Testis (tissue), 3 donors: Measurements from ENCODE around the gene RSKR. TPM values are rescaled to one million over a fixed set of nuclear protein-coding genes. Genes with fewer than 3 reads are reported as not detected.
A peak's percentile ranks its signal among the peaks of the same experiment; 100 is the strongest.

Experiments used
- DNase-seq: peaks from one replicate; pipeline ENCODE4 v3.0.0-alpha.2; 2019
- H3K27ac ChIP-seq, 2 donors: fragments of 200-600 bp; sonication (generic); one replicate each; pipeline ENCODE4 v1.5.1; 2019
- H3K27me3 ChIP-seq: fragments of 200-600 bp; sonication (generic); one replicate; pipeline ENCODE4 v1.5.1; 2019
- H3K36me3 ChIP-seq: fragments of 200-600 bp; sonication (generic); one replicate; pipeline ENCODE4 v1.5.1; 2017; ENCODE audit warnings: low read depth; ENCODE audit errors: missing control alignments
- H3K4me1 ChIP-seq: fragments of 200-600 bp; sonication (generic); one replicate; pipeline ENCODE4 v1.5.1; 2019
- H3K4me3 ChIP-seq, 2 donors: fragments of 200-600 bp; sonication (generic); one replicate each; pipeline ENCODE4 v1.5.1; 2017 to 2019
- H3K9me3 ChIP-seq: fragments of 200-600 bp; sonication (generic); one replicate; pipeline ENCODE4 v1.5.1; 2017
- POLR2A ChIP-seq: fragments of 450-650 bp; IDR thresholded peaks from one replicate; pipeline ENCODE4 v1.6.1; 2017; ENCODE audit warnings: antibody characterized with exemption, mild to moderate bottlenecking, moderate library complexity
- WGBS, 2 donors: methylation state at CpG; one replicate each; pipeline ENCODE4 v1.1.5; 2018; 5-methylcytosine and 5-hydroxymethylcytosine counted together
- intact Hi-C: fragments of 100-400 bp; cut with DNase I; formaldehyde crosslinking; loops from one replicate; pipeline ENCODE4 v1.15.1; 2023; ENCODE audit warnings: low total_unique reads
- polyA plus RNA-seq: library from polyadenylated mRNA; stranded (reverse); fragments of 350-450 nt; fragmentation: Illumina TruSeq; extraction: RNeasy Lipid Tissue Mini Kit (QIAGEN cat#74804); gene quantifications from one replicate; pipeline ENCODE4 v1.2.3, GENCODE V29; 2014; ENCODE audit warnings: low read depth, low replicate concordance; ENCODE audit not compliant: insufficient read depth
- total RNA-seq, 2 donors: library from RNA; depleted of rRNA; stranded (reverse); fragments of >200 nt; gene quantifications; one replicate each; pipeline ENCODE4 v1.2.3, GENCODE V29; 2016
- TF ChIP-seq, protein P1 (sequence below), 3 experiments: fragments of 450-650 bp in 2 of 3; fragments of 200-600 bp in 1 of 3; sonication (generic) in 1 of 3; IDR thresholded peaks; one replicate each; pipeline ENCODE4 v1.5.1; 2016 to 2019; ENCODE audit warnings: antibody characterized with exemption in 3 of 3, mild to moderate bottlenecking in 2 of 3, moderate library complexity in 1 of 3

RSKR gene
- total and polyA plus RNA-seq, 3 donors from 2014 or later = 18.1 to 41.7 (median 38.0) TPM

DNA sequence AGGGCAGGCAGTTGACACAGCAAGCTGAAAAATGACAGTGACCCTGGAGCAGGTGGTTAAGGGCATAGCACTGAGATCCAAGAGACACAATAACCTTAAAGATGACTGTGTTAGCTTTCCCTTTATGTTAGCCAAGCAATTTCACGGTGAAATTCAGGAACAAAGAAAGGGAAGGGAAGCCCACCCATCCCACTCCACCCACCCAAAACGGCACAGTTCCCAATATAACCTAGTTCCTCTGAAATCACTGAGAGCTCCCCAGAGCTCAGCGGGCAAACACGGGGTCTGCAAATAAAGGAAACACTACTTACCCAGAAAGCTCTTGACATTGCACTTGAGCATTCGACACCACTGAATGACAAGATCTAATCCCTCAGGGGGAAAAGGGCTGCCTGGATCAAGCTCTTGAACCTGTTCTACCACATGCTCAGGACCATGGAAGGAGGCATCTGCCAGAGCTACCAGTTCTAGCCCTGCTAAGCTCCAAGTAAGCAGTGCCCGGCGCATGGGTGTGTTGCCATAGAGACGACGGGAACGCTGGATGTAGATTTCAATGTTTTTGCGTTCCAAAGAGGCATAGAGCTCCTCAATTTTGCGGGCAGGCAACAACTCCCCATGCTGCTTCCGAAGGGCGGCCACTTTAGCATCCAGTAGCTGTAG lies 20.4 kb upstream of the RSKR start:
- no peak for DNase-seq
- H3K36me3 ChIP-seq = no peaks in the 10 kb centered on the region
- no peaks in the 10 kb centered on the region for H3K9me3 ChIP-seq
- TF ChIP-seq, protein P1, sequence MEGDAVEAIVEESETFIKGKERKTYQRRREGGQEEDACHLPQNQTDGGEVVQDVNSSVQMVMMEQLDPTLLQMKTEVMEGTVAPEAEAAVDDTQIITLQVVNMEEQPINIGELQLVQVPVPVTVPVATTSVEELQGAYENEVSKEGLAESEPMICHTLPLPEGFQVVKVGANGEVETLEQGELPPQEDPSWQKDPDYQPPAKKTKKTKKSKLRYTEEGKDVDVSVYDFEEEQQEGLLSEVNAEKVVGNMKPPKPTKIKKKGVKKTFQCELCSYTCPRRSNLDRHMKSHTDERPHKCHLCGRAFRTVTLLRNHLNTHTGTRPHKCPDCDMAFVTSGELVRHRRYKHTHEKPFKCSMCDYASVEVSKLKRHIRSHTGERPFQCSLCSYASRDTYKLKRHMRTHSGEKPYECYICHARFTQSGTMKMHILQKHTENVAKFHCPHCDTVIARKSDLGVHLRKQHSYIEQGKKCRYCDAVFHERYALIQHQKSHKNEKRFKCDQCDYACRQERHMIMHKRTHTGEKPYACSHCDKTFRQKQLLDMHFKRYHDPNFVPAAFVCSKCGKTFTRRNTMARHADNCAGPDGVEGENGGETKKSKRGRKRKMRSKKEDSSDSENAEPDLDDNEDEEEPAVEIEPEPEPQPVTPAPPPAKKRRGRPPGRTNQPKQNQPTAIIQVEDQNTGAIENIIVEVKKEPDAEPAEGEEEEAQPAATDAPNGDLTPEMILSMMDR (IDR thresholded peaks at IDR 0.05) = no peak
- TF ChIP-seq POLR2A = no peak
- H3K27me3 ChIP-seq = no peaks in the 10 kb centered on the region
- intact Hi-C loops = no loop called here
- no peak overlapping the region for H3K4me3 ChIP-seq
- no peaks in the 10 kb centered on the region for H3K4me1 ChIP-seq
- H3K27ac ChIP-seq = no peak overlapping the region
- 88 to 90% methylated on average over 14 of the region's 14 CpGs for WGBS, 2 donors

DNA sequence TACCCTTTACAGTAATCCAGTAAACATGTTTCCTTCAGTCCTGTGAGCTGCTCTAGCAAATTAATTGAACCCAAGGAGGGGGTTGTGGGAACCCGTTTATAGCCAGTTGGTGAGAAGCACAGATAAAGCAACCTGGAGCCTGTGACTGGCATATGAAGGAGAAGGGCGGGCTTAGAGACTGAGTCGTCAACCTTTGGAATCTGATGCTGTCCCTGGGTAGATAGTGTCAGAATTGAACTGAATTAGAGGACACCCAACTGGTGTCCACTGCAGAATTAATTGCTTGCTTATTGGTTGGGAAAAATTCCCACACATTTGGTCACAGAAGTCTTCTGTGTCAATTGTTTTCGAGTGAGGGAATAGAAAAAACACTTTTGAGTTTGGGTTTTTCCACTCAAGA lies 12.8 kb upstream of the RSKR start:
- no peaks in the 10 kb centered on the region for H3K36me3 ChIP-seq
- 89% methylated on average over 4 of the region's 4 CpGs for WGBS, 2 donors
- no peak overlapping the region for H3K27ac ChIP-seq
- H3K9me3 ChIP-seq = no peaks in the 10 kb centered on the region
- H3K27me3 ChIP-seq = no peaks in the 10 kb centered on the region
- no peak for DNase-seq
- intact Hi-C loops = no loop called here
- no peaks in the 10 kb centered on the region for H3K4me1 ChIP-seq
- TF ChIP-seq, protein P1 (IDR thresholded peaks at IDR 0.05) = no peak
- no peak for TF ChIP-seq POLR2A
- H3K4me3 ChIP-seq = no peak overlapping the region

- WGBS, 2 donors = 90 to 100% methylated on average over 2 of the region's 2 CpGs
- Histone ChIP-seq H3K9me3 (no peaks in the 10 kb centered on the region), H3K36me3 (no peaks in the 10 kb centered on the region), H3K27ac (peak overlapping the region in 1 of 2 donors; percentile 25), H3K4me1 (no peaks in the 10 kb centered on the region), H3K27me3 (no peaks in the 10 kb centered on the region), H3K4me3 (no peak overlapping the region)
- no peak for DNase-seq
- intact Hi-C loops = no loop called here
- TF ChIP-seq, protein P1 (IDR thresholded peaks at IDR 0.05) = no peak
- no peak for TF ChIP-seq POLR2A
Measured at GRCh38 chr17:28624148-28624547, 10.2 kb upstream of the RSKR start.

GRCh38 chr17:28623696-28624095 lies 9.7 kb upstream of the RSKR start:
- Histone ChIP-seq H3K4me1 (no peaks in the 10 kb centered on the region), H3K9me3 (no peaks in the 10 kb centered on the region), H3K27me3 (no peaks in the 10 kb centered on the region), H3K36me3 (no peaks in the 10 kb centered on the region), H3K27ac (peak overlapping the region in 1 of 2 donors; percentile 25), H3K4me3 (no peak overlapping the region)
- intact Hi-C loops = no loop called here
- no peak for TF ChIP-seq POLR2A
- TF ChIP-seq, protein P1 (IDR thresholded peaks at IDR 0.05) = no peak
- 66 to 71% methylated on average over 4 of the region's 4 CpGs for WGBS, 2 donors
- DNase-seq = peak; percentile 72

DNA sequence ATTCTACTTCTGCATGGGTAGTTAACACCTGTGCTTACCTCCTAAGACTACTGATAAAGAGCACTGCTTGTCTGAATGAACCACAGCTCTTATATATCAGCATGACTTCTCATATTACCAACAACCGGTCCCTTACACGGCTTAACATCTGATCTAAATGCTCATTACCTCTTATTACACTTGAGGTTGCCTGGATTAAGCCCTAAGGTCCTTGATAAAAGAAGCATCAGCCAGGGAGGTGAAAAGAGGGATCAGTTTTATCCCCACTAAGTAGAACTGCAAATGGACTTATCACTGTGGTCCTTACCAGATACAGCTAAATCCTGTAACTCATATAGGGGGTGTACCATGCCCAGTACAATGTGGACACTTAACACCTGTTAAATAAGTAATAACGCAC lies 8.2 kb upstream of the RSKR start:
- WGBS, 2 donors = 87 to 91% methylated on average over 3 of the region's 3 CpGs

More for the DNA sequence above, 8.2 kb upstream of the RSKR start:
- H3K4me3 ChIP-seq = no peak overlapping the region
- no peak overlapping the region for H3K27ac ChIP-seq
- no peaks in the 10 kb centered on the region for H3K4me1 ChIP-seq
- intact Hi-C loops = no loop called here
- DNase-seq = no peak
- TF ChIP-seq, protein P1 (IDR thresholded peaks at IDR 0.05) = no peak
- TF ChIP-seq POLR2A = no peak
- no peaks in the 10 kb centered on the region for H3K27me3 ChIP-seq
- H3K36me3 ChIP-seq = no peaks in the 10 kb centered on the region
- H3K9me3 ChIP-seq = no peaks in the 10 kb centered on the region
